Measurements from ENCODE around the gene SLC2A13. TPM values are rescaled to one million over a fixed set of nuclear protein-coding genes. Genes with fewer than 3 reads are reported as not detected.

Gene SLC2A13
- total and polyA plus RNA-seq, 4 donors: 1.9 to 20.2 (median 6.9) TPM

DNA sequence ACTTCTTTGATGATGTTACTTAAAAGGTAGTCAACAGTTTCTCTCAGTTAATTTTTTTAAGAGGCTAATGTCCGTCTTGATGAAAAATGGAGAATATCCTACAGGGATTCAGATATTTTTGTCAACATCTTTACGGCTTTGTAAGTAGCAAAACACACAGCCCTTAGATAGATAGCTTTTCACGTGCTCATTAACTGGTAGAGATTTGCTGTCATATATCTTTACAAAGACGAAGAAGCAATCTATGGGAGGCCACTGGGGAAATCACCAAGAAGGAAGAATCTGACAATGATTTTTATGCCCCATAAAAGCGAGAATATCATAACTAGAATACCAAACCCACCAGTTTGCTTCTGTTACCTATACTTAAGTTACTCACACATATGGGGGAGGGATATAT, 121.2 kb downstream of the SLC2A13 start (continued):
- TF ChIP-seq, protein P1, sequence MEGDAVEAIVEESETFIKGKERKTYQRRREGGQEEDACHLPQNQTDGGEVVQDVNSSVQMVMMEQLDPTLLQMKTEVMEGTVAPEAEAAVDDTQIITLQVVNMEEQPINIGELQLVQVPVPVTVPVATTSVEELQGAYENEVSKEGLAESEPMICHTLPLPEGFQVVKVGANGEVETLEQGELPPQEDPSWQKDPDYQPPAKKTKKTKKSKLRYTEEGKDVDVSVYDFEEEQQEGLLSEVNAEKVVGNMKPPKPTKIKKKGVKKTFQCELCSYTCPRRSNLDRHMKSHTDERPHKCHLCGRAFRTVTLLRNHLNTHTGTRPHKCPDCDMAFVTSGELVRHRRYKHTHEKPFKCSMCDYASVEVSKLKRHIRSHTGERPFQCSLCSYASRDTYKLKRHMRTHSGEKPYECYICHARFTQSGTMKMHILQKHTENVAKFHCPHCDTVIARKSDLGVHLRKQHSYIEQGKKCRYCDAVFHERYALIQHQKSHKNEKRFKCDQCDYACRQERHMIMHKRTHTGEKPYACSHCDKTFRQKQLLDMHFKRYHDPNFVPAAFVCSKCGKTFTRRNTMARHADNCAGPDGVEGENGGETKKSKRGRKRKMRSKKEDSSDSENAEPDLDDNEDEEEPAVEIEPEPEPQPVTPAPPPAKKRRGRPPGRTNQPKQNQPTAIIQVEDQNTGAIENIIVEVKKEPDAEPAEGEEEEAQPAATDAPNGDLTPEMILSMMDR (IDR thresholded peaks at IDR 0.05; ENCODE audit: low read depth, low read length, missing input control): no peak
- TF ChIP-seq, protein P2, sequence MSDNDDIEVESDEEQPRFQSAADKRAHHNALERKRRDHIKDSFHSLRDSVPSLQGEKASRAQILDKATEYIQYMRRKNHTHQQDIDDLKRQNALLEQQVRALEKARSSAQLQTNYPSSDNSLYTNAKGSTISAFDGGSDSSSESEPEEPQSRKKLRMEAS (IDR thresholded peaks at IDR 0.05): no peak
- TF ChIP-seq TAF1 (conservative IDR thresholded peaks at IDR 0.05) (no peak), HNF4G (IDR thresholded peaks at IDR 0.05) (no peak), YY1 (IDR thresholded peaks at IDR 0.05) (no peak), RXRA (IDR thresholded peaks at IDR 0.05) (no peak), FOXA2 (IDR thresholded peaks at IDR 0.05) (no peak)

- Histone ChIP-seq H3K27me3 (ENCODE audit: control insufficient read depth in 4 of 4, insufficient read depth in 4 of 4, low read length in 3 of 4) (no peaks in the 10 kb centered on the region), H3K36me3 (ENCODE audit: control insufficient read depth in 4 of 4, insufficient read depth in 3 of 4, low read depth in 1 of 4, low read length in 3 of 4) (no peaks in the 10 kb centered on the region), H3K4me1 (ENCODE audit: control insufficient read depth in 4 of 4, insufficient read depth in 4 of 4, low read length in 3 of 4) (no peaks in the 10 kb centered on the region), H3K27ac (ENCODE audit: low read depth in 1 of 2, low read length in 2 of 2) (no peak overlapping the region), H3K9ac (ENCODE audit: low read depth in 1 of 2, low read length in 2 of 2) (no peak overlapping the region), H3K9me3 (ENCODE audit: control insufficient read depth in 4 of 4, low read length in 3 of 4) (no peaks in the 10 kb centered on the region), H3K4me3 (ENCODE audit: low read depth in 1 of 3, low read length in 3 of 3) (no peak overlapping the region)
- no peak for DNase-seq (ENCODE audit: low spot score)
- TF ChIP-seq, protein P3, sequence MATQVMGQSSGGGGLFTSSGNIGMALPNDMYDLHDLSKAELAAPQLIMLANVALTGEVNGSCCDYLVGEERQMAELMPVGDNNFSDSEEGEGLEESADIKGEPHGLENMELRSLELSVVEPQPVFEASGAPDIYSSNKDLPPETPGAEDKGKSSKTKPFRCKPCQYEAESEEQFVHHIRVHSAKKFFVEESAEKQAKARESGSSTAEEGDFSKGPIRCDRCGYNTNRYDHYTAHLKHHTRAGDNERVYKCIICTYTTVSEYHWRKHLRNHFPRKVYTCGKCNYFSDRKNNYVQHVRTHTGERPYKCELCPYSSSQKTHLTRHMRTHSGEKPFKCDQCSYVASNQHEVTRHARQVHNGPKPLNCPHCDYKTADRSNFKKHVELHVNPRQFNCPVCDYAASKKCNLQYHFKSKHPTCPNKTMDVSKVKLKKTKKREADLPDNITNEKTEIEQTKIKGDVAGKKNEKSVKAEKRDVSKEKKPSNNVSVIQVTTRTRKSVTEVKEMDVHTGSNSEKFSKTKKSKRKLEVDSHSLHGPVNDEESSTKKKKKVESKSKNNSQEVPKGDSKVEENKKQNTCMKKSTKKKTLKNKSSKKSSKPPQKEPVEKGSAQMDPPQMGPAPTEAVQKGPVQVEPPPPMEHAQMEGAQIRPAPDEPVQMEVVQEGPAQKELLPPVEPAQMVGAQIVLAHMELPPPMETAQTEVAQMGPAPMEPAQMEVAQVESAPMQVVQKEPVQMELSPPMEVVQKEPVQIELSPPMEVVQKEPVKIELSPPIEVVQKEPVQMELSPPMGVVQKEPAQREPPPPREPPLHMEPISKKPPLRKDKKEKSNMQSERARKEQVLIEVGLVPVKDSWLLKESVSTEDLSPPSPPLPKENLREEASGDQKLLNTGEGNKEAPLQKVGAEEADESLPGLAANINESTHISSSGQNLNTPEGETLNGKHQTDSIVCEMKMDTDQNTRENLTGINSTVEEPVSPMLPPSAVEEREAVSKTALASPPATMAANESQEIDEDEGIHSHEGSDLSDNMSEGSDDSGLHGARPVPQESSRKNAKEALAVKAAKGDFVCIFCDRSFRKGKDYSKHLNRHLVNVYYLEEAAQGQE (IDR thresholded peaks at IDR 0.05): no peak
- TF ChIP-seq RXRA (IDR thresholded peaks at IDR 0.05) (no peak), HNF4G (IDR thresholded peaks at IDR 0.05) (no peak), NR2F2 (IDR thresholded peaks at IDR 0.05) (no peak), HNF4A (conservative IDR thresholded peaks at IDR 0.05) (no peak), GABPA (IDR thresholded peaks at IDR 0.05 in 1 of 2, conservative IDR thresholded peaks at IDR 0.05 in 1 of 2) (no peak), ATF3 (IDR thresholded peaks at IDR 0.05) (no peak), RAD21 (IDR thresholded peaks at IDR 0.05) (no peak), JUND (IDR thresholded peaks at IDR 0.05) (no peak), FOXA1 (IDR thresholded peaks at IDR 0.05) (no peak), EGR1 (IDR thresholded peaks at IDR 0.05; ENCODE audit: low read depth in 2 of 2) (no peak), TAF1 (conservative IDR thresholded peaks at IDR 0.05) (no peak), FOXA2 (IDR thresholded peaks at IDR 0.05) (no peak), YY1 (IDR thresholded peaks at IDR 0.05) (no peak)
- TF ChIP-seq, protein P1 (IDR thresholded peaks at IDR 0.05; ENCODE audit: low read depth, low read length, missing input control): no peak
- TF ChIP-seq, protein P4, sequence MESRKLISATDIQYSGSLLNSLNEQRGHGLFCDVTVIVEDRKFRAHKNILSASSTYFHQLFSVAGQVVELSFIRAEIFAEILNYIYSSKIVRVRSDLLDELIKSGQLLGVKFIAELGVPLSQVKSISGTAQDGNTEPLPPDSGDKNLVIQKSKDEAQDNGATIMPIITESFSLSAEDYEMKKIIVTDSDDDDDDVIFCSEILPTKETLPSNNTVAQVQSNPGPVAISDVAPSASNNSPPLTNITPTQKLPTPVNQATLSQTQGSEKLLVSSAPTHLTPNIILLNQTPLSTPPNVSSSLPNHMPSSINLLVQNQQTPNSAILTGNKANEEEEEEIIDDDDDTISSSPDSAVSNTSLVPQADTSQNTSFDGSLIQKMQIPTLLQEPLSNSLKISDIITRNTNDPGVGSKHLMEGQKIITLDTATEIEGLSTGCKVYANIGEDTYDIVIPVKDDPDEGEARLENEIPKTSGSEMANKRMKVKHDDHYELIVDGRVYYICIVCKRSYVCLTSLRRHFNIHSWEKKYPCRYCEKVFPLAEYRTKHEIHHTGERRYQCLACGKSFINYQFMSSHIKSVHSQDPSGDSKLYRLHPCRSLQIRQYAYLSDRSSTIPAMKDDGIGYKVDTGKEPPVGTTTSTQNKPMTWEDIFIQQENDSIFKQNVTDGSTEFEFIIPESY (IDR thresholded peaks at IDR 0.05): no peak
- TF ChIP-seq, protein P2 (IDR thresholded peaks at IDR 0.05): no peak
- 91% methylated on average over 5 of the region's 5 CpGs for WGBS
Measured at GRCh38 chr12:39975374-39975918, 130.4 kb downstream of the SLC2A13 start.
